B cell (primary cell): ENCODE data around the gene ADRA2C. TPM values are rescaled to one million over a fixed set of nuclear protein-coding genes. Genes with fewer than 3 reads are reported as not detected.
A peak's percentile ranks its signal among the peaks of the same experiment; 100 is the strongest.

Source experiments
- ATAC-seq: fragments of 200-7000 bp; cut with Tn5 transposase; one replicate; pipeline ENCODE4 v1.10.0; 2021; ENCODE audit warnings: low read depth, mild to moderate bottlenecking, moderate number of reproducible peaks, moderate library complexity
- CTCF ChIA-PET: fragments of 350-600 bp; sonication (Branson Sonifier 250); formaldehyde crosslinking; loops from one replicate; lab custom pipeline; 2021; ENCODE audit warnings: antibody characterized with exemption, inconsistent platforms; lab: Charles Lee
- POLR2A ChIA-PET: fragments of 350-600 bp; sonication (Branson Sonifier 250); formaldehyde crosslinking; loops from one replicate; lab custom pipeline; 2021; ENCODE audit warnings: antibody characterized with exemption; lab: Charles Lee
- DNase-seq: peaks from one replicate; pipeline ENCODE4 v3.0.0; 2013
- H2AFZ ChIP-seq: 2 replicates; pipeline ENCODE4 v1.6.1; 2012; ENCODE audit warnings: mild to moderate bottlenecking, low read depth, low read length; ENCODE audit not compliant: insufficient read depth, poor library complexity, severe bottlenecking
- H3K27ac ChIP-seq, 2 donors: 1 replicate in 1 of 2; 2 replicates in 1 of 2; pipeline ENCODE4 v1.5.1; 2012 to 2013; ENCODE audit warnings: low read length in 2 of 2, mild to moderate bottlenecking in 2 of 2, moderate library complexity in 1 of 2
- H3K27me3 ChIP-seq, 4 experiments: fragments of 200-600 bp in 1 of 4; sonication (generic) in 1 of 4; replicated peaks in 1 of 4; 1 replicate in 2 of 4; 2 replicates in 2 of 4; pipeline versions ENCODE4 v1.6.1 to v1.7.0; 2013 to 2016; ENCODE audit warnings: low read length in 3 of 4, mild to moderate bottlenecking in 2 of 4, mixed read lengths in 1 of 4, moderate library complexity in 1 of 4; ENCODE audit not compliant: insufficient read depth in 4 of 4, control insufficient read depth in 3 of 4; ENCODE audit errors: control extremely low read depth in 1 of 4
- H3K36me3 ChIP-seq, 2 experiments: replicated peaks in 1 of 2; 1 replicate in 1 of 2; 2 replicates in 1 of 2; pipeline versions ENCODE4 v1.6.1 to v1.7.1; 2013; ENCODE audit warnings: low read length in 1 of 2; ENCODE audit not compliant: insufficient read depth in 2 of 2, control insufficient read depth in 1 of 2; ENCODE audit errors: control extremely low read depth in 1 of 2, extremely low read depth in 1 of 2
- H3K4me1 ChIP-seq, 2 donors: fragments of 200-600 bp in 1 of 2; sonication (generic) in 1 of 2; 1 replicate in 1 of 2; 2 replicates in 1 of 2; pipeline versions ENCODE4 v1.5.1 to v1.6.1; 2013 to 2017; ENCODE audit warnings: low read length in 2 of 2; ENCODE audit not compliant: control insufficient read depth in 2 of 2, insufficient read depth in 2 of 2
- H3K4me2 ChIP-seq: replicated peaks from 2 replicates; pipeline ENCODE3; 2012; ENCODE audit warnings: mild to moderate bottlenecking, low read depth, low read length; ENCODE audit not compliant: poor library complexity, severe bottlenecking
- H3K4me3 ChIP-seq, 5 experiments: fragments of 200-600 bp in 1 of 5; sonication (generic) in 1 of 5; 1 replicate in 3 of 5; 2 replicates in 2 of 5; pipeline versions ENCODE4 v1.5.1 to v1.7.0; 2011 to 2016; ENCODE audit warnings: low read length in 4 of 5, mild to moderate bottlenecking in 4 of 5, low read depth in 2 of 5, control low read depth in 1 of 5, moderate library complexity in 1 of 5; ENCODE audit not compliant: insufficient read depth in 1 of 5; ENCODE audit errors: control extremely low read depth in 1 of 5, extremely low read depth in 1 of 5
- H3K79me2 ChIP-seq: fragments of 200-600 bp; sonication (generic); one replicate; pipeline ENCODE4 v1.6.0; 2016; ENCODE audit warnings: low read length; ENCODE audit not compliant: control insufficient read depth, insufficient read depth
- H3K9ac ChIP-seq: fragments of 200-600 bp; sonication (generic); 2 replicates; pipeline ENCODE4 v1.6.1; 2017; ENCODE audit warnings: mild to moderate bottlenecking, low read length, moderate library complexity
- H3K9me3 ChIP-seq, 3 donors: one replicate each; pipeline versions ENCODE4 v1.6.1 to v1.7.1; 2013; ENCODE audit warnings: low read length in 2 of 3; ENCODE audit not compliant: control insufficient read depth in 2 of 3, insufficient read depth in 1 of 3; ENCODE audit errors: control extremely low read depth in 1 of 3
- H4K20me1 ChIP-seq: 2 replicates; pipeline ENCODE4 v1.6.0; 2012; ENCODE audit warnings: mild to moderate bottlenecking, low read length; ENCODE audit not compliant: insufficient read depth, control insufficient read depth, poor library complexity, severe bottlenecking
- H3K27ac Mint-ChIP-seq: one replicate; pipeline ENCODE4 v1.8.0; 2021; ENCODE audit warnings: mixed read lengths
- H3K27me3 Mint-ChIP-seq: one replicate; pipeline ENCODE4 v1.8.0; 2021; ENCODE audit warnings: mixed read lengths
- H3K4me1 Mint-ChIP-seq: one replicate; pipeline ENCODE4 v1.8.0; 2021; ENCODE audit warnings: mixed read lengths
- H3K4me3 Mint-ChIP-seq: one replicate; pipeline ENCODE4 v1.8.0; 2021; ENCODE audit warnings: mixed read lengths
- H3K9me3 Mint-ChIP-seq: one replicate; pipeline ENCODE4 v1.8.0; 2022; ENCODE audit warnings: mixed read lengths; ENCODE audit not compliant: insufficient read depth
- CTCF ChIP-seq: fragments of 200-600 bp; IDR thresholded peaks from one replicate; pipeline ENCODE4 v1.8.0; 2022; ENCODE audit warnings: antibody characterized with exemption, mild to moderate bottlenecking
- EZH2 ChIP-seq: IDR thresholded peaks from 2 replicates; pipeline ENCODE4 v1.6.1; 2012; ENCODE audit warnings: borderline replicate concordance, low read depth, mild to moderate bottlenecking, moderate library complexity, low read length; ENCODE audit not compliant: insufficient read depth, poor library complexity, severe bottlenecking
- WGBS: methylation state at CpG from one replicate; pipeline ENCODE4 v1.1.5; 2013; ENCODE audit warnings: missing lambda C conversion rate; ENCODE audit not compliant: insufficient coverage; 5-methylcytosine and 5-hydroxymethylcytosine counted together
- intact Hi-C: fragments of 100-400 bp; cut with micrococcal nuclease; formaldehyde crosslinking; loops from one replicate; pipeline ENCODE4 v1.10.0; 2022
- polyA plus RNA-seq: library from polyadenylated mRNA; depleted of rRNA; stranded (reverse); fragments of >200 nt; gene quantifications from 2 replicates; pipeline ENCODE4 v1.2.3, GENCODE V29; 2012
- total RNA-seq, 2 donors: library from RNA; stranded (reverse); fragments of 120-200 nt in 1 of 2; gene quantifications; 1 replicate in 1 of 2; 2 replicates in 1 of 2; pipeline versions ENCODE4 v1.2.3 to v1.2.4, GENCODE V29; 2013 to 2022

ADRA2C gene
- total and polyA plus RNA-seq, 2 donors (not counting 1 experiment from before 2014, with no cell fraction given): not detected

- H3K79me2 ChIP-seq: no peaks in the 10 kb centered on the region
- ChIA-PET CTCF (no interaction called here), POLR2A (no interaction called here)
- no peak overlapping the region for H2AFZ ChIP-seq
- H3K36me3 ChIP-seq: no peaks in the 10 kb centered on the region
- no peak overlapping the region for H3K27ac ChIP-seq
- H3K9me3 ChIP-seq: peaks cover 0 to 17% (median 0%) of the 10 kb centered on the region in 3 donors
- Mint-ChIP-seq H3K27me3 (peaks cover 23% of the 10 kb centered on the region), H3K4me1 (peaks cover 3% of the 10 kb centered on the region), H3K4me3 (no peak overlapping the region), H3K9me3 (peaks cover 3% of the 10 kb centered on the region), H3K27ac (no peak overlapping the region)
- TF ChIP-seq CTCF: no peak
- TF ChIP-seq EZH2: no peak
- H3K4me2 ChIP-seq: no peak overlapping the region
- intact Hi-C loops: no loop called here
- H3K4me3 ChIP-seq: no peak overlapping the region
- no peak overlapping the region for H3K9ac ChIP-seq
- ATAC-seq: no peak
- no peaks in the 10 kb centered on the region for H4K20me1 ChIP-seq
- H3K4me1 ChIP-seq: no peaks in the 10 kb centered on the region
- no peak for DNase-seq
- 66% methylated on average over 6 of the region's 9 CpGs for WGBS
- H3K27me3 ChIP-seq: peaks cover 0 to 22% (median 0%) of the 10 kb centered on the region in 4 experiments
Measured at GRCh38 chr4:3723232-3723642, 42.9 kb upstream of the ADRA2C start.

GRCh38 chr4:3724319-3725231, 41.6 kb upstream of the ADRA2C start:
- no peak for DNase-seq
- Mint-ChIP-seq H3K9me3 (no peaks in the 10 kb centered on the region), H3K4me3 (no peak overlapping the region), H3K4me1 (peaks cover 3% of the 10 kb centered on the region), H3K27me3 (peaks cover 21% of the 10 kb centered on the region), H3K27ac (no peak overlapping the region)
- H3K27me3 ChIP-seq: peaks cover 0 to 22% (median 0%) of the 10 kb centered on the region in 4 experiments
- H3K4me2 ChIP-seq: peak overlapping the region; percentile 6
- H3K4me1 ChIP-seq: no peaks in the 10 kb centered on the region
- H3K9me3 ChIP-seq: peaks cover 0 to 16% (median 0%) of the 10 kb centered on the region in 3 donors
- H3K79me2 ChIP-seq: no peaks in the 10 kb centered on the region
- no peak for TF ChIP-seq CTCF
- no peak for TF ChIP-seq EZH2
- no peak overlapping the region for H3K9ac ChIP-seq
- ATAC-seq: no peak
- WGBS: 26% methylated on average over 39 of the region's 44 CpGs
- no peak overlapping the region for H3K27ac ChIP-seq
- ChIA-PET CTCF (no interaction called here), POLR2A (no interaction called here)
- no peaks in the 10 kb centered on the region for H3K36me3 ChIP-seq
- no peaks in the 10 kb centered on the region for H4K20me1 ChIP-seq
- no peak overlapping the region for H3K4me3 ChIP-seq
- no peak overlapping the region for H2AFZ ChIP-seq
- intact Hi-C loops: no loop called here
